GM19193 (cell line): ENCODE results near the gene RIPK3.

Source experiments
- POLR2A ChIP-seq: IDR thresholded peaks from 4 replicates; pipeline ENCODE4 v1.6.1; 2011; ENCODE audit not compliant: insufficient read depth, insufficient read length; ENCODE audit errors: extremely low read depth

The RIPK3 gene

GRCh38 chr14:24339284-24340151 lies at the start of gene RIPK3:
TSS of gene RIPK3 (minus strand) at chr14:24339991. CDS start at chr14:24339826, 165 bp downstream.
- TF ChIP-seq POLR2A: peak; percentile 66

GRCh38 chr14:24389226-24389848 lies 49.5 kb upstream of the RIPK3 start:
- TF ChIP-seq POLR2A: no peak

GRCh38 chr14:24388474-24389179 lies 48.8 kb upstream of the RIPK3 start:
- TF ChIP-seq POLR2A: no peak

- TF ChIP-seq POLR2A: no peak
Observed at GRCh38 chr14:24387009-24387345, 47.2 kb upstream of the RIPK3 start.

GRCh38 chr14:24385524-24385923 lies 45.7 kb upstream of the RIPK3 start:
- TF ChIP-seq POLR2A: no peak

- no peak for TF ChIP-seq POLR2A
Observed at GRCh38 chr14:24384169-24384568, 44.4 kb upstream of the RIPK3 start.

GRCh38 chr14:24382064-24382371 lies 42.2 kb upstream of the RIPK3 start:
- TF ChIP-seq POLR2A: no peak

GRCh38 chr14:24381363-24382063 lies 41.7 kb upstream of the RIPK3 start:
- no peak for TF ChIP-seq POLR2A

- TF ChIP-seq POLR2A: no peak
Observed at GRCh38 chr14:24379907-24380730, 40.3 kb upstream of the RIPK3 start.

- TF ChIP-seq POLR2A: no peak
Observed at GRCh38 chr14:24378981-24379906, 39.5 kb upstream of the RIPK3 start.

- TF ChIP-seq POLR2A: no peak
Observed at GRCh38 chr14:24378327-24378726, 38.5 kb upstream of the RIPK3 start.

- no peak for TF ChIP-seq POLR2A
Observed at GRCh38 chr14:24377657-24378056, 37.9 kb upstream of the RIPK3 start.

GRCh38 chr14:24377126-24377525 lies 37.3 kb upstream of the RIPK3 start:
- TF ChIP-seq POLR2A: no peak

- no peak for TF ChIP-seq POLR2A
Observed at GRCh38 chr14:24376448-24377070, 36.8 kb upstream of the RIPK3 start.
